ENCODE measurements around the gene ENTPD8.
"Not testable (repeated sequence)": the region's sequence is repeated elsewhere in the genome, so short reads cannot be mapped to it uniquely, and the experiment has no call there.

ENTPD8 gene

GRCh38 chr9:137470785-137471184 lies 29.6 kb upstream of the ENTPD8 start:
- no peak overlapping the region for H3K4me3 ChIP-seq (ENCODE audit: low read length)
- TF ChIP-seq CTCF (conservative IDR thresholded peaks at IDR 0.05; ENCODE audit: low read depth, low read length) = no peak
- DNase-seq (ENCODE audit: low read depth) = no peak

DNA sequence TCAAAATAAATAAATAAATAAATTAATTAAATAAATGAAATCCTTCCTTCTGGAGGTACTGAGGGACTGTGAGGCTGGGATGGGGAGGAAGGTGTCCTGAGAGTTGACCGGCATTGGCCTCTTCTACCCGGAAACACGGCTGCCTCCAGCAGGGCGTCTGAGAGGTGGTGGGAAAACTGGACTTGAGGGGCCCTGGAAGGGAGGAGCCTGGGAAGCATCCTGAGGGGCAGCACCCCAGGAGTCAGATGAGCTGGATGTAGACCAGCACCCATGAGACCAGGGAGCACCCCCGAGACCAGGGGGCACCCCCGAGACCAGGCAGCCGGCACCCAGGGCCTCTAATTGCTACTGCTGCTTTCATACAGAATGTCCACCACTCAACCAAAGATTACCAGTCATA lies 26.7 kb upstream of the ENTPD8 start:
- TF ChIP-seq CTCF (conservative IDR thresholded peaks at IDR 0.05; ENCODE audit: low read depth, low read length) = no peak
- H3K4me3 ChIP-seq (ENCODE audit: low read length) = no peak overlapping the region
- DNase-seq (ENCODE audit: low read depth) = no peak

GRCh38 chr9:137467161-137467581 lies 26.0 kb upstream of the ENTPD8 start:
- no peak overlapping the region for H3K4me3 ChIP-seq (ENCODE audit: low read length)
- no peak for TF ChIP-seq CTCF (conservative IDR thresholded peaks at IDR 0.05; ENCODE audit: low read depth, low read length)
- no peak for DNase-seq (ENCODE audit: low read depth)

DNA sequence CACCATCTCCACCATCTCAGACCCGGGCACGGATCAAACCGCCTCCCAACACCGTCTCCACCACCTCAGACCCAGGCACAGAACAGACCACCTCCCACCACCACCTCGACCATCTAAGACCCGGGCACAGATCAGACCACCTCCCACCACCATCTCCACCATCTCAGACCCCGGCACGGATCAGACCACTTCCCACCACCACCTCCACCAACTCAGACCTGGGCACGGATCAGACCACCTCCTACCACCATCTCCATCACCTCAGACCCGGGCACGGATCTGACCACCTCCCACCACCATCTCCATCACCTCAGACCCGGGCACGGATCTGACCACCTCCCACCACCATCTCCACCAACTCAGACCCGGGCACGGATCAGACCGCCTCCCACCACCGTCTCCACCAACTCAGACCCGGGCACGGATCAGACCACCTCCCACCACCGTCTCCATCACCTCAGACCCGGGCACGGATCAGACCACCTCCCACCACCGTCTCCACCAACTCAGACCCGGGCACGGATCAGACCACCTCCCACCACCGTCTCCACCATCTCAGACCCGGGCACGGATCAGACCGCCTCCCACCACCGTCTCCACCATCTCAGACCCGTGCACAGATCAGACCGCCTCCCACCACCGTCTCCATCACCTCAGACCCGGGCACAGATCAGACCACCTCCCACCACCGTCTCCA lies 25.4 kb upstream of the ENTPD8 start:
- H3K4me3 ChIP-seq (ENCODE audit: low read length); DNase-seq (ENCODE audit: low read depth): not testable (repeated sequence)

GRCh38 chr9:137465720-137466388 lies 24.7 kb upstream of the ENTPD8 start:
- TF ChIP-seq CTCF (conservative IDR thresholded peaks at IDR 0.05; ENCODE audit: low read depth, low read length) = no peak
- DNase-seq (ENCODE audit: low read depth) = no peak
- H3K4me3 ChIP-seq (ENCODE audit: low read length) = no peak overlapping the region

DNA sequence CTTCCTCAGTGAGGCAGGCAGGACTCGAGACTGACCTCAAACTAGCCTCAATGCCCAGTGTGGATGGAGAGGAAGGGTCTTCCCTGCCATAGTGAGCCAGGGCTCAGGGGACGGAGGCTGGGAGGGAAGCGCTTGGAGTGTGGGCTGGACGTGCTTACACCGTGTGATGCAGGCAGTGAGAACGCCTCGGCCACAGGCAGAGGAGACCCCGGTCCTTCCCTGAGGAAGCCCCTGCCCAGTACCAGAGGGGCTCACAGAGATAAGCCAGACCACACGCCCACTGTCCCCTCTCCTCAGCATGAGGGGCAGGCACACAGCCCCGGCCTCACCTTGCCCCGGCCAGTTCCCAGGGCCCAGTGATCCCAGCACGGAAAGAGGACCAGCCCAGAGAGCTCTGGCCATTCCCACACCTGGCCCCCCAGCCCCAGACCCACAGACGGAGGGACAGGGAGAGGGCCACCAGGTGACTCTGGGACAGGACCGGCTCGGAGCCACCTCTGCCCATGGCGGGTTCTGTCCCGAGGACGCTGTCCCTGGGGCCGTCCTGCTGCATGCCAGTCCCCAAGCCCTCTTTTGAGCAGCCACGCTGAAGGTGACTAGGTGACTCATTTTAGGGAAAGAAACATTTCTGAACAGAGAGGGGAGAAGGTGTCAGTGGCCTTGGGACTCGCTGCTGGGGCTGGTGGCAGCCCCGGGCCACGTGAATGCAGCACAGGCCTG lies 24.0 kb upstream of the ENTPD8 start:
- H3K4me3 ChIP-seq (ENCODE audit: low read length) = no peak overlapping the region
- no peak for TF ChIP-seq CTCF (conservative IDR thresholded peaks at IDR 0.05; ENCODE audit: low read depth, low read length)
- no peak for DNase-seq (ENCODE audit: low read depth)

DNA sequence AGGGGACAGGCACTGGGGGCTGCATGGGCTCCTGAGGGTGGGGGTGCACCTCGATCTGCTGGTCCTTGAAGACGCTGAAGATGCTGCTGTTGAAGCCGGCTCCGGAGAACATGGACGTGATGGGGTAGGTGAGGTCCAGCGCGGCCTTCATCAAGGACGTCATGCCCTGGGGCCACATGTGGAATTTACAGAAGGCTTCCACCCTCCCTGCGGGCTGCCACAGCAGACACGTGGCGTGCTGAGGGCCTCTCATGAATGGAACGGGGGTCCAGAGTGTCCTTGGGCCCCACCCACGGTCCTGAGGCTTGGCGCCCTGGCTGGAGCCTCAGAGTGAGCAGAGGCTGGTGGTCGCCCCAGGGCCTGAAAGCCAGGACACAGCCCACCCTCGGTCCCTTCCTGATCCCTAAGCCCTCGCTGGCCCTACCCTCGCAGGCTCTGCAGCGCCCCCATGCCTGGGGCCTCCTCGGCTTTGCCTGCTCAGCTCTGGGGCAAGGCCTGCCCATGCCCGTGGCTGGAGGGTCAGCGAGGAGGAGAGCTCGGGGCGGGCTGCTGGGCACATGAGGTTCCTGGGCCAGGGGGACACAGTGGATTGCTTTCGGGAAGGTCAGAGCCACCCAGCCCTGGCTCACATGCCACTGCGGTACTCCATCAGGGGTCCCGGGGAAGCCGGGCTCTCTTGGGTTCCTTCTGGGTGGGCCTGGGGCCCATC lies 23.3 kb upstream of the ENTPD8 start:
- DNase-seq (ENCODE audit: low read depth) = no peak
- H3K4me3 ChIP-seq (ENCODE audit: low read length) = no peak overlapping the region
- TF ChIP-seq CTCF (conservative IDR thresholded peaks at IDR 0.05; ENCODE audit: low read depth, low read length) = no peak
